NB4 (cell line): Measurements from ENCODE around the gene ARMS2.

Experiments used
- POLR2A ChIP-seq: IDR thresholded peaks from 2 replicates; pipeline ENCODE4 v1.6.1; 2011; ENCODE audit warnings: mild to moderate bottlenecking; ENCODE audit not compliant: insufficient read length; ENCODE audit errors: extremely low read depth
- TF ChIP-seq, protein P1 (sequence below): IDR thresholded peaks from one replicate; pipeline ENCODE4 v1.5.1; 2012; ENCODE audit warnings: low read depth, low read length
- TF ChIP-seq, protein P2 (sequence below): IDR thresholded peaks from 2 replicates; pipeline ENCODE4 v1.6.1; 2011; ENCODE audit warnings: low read depth, low read length

DNA sequence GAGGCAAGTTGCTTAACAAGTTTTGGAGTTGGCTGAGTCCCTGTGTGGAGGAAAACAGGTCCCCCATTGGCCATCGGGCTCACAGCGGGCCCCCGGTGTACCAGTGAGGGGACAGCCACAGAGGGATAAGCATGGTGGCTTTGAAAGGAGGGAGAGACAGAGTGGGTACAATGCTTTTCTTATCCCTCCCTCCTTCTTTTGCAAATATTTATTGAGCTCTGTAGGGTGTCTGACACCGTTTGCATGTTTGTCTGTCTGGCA lies 9.7 kb downstream of the ARMS2 start:
- no peak for TF ChIP-seq POLR2A
- TF ChIP-seq, protein P1, sequence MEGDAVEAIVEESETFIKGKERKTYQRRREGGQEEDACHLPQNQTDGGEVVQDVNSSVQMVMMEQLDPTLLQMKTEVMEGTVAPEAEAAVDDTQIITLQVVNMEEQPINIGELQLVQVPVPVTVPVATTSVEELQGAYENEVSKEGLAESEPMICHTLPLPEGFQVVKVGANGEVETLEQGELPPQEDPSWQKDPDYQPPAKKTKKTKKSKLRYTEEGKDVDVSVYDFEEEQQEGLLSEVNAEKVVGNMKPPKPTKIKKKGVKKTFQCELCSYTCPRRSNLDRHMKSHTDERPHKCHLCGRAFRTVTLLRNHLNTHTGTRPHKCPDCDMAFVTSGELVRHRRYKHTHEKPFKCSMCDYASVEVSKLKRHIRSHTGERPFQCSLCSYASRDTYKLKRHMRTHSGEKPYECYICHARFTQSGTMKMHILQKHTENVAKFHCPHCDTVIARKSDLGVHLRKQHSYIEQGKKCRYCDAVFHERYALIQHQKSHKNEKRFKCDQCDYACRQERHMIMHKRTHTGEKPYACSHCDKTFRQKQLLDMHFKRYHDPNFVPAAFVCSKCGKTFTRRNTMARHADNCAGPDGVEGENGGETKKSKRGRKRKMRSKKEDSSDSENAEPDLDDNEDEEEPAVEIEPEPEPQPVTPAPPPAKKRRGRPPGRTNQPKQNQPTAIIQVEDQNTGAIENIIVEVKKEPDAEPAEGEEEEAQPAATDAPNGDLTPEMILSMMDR: no peak
- TF ChIP-seq, protein P2, sequence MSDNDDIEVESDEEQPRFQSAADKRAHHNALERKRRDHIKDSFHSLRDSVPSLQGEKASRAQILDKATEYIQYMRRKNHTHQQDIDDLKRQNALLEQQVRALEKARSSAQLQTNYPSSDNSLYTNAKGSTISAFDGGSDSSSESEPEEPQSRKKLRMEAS: no peak
